Parathyroid adenoma (tissue), 2 donors: ENCODE results near the gene SYNDIG1.

ENCODE experiments used
- H2AFZ ChIP-seq: fragments of 300-600 bp; sonication (generic); one replicate; pipeline ENCODE4 v1.7.0; 2017; ENCODE audit warnings: antibody characterized with exemption, mild to moderate bottlenecking
- H3K27ac ChIP-seq: fragments of 300-600 bp; sonication (generic); one replicate; pipeline ENCODE4 v1.7.0; 2017
- H3K27me3 ChIP-seq: fragments of 300-600 bp; sonication (generic); one replicate; pipeline ENCODE4 v1.7.0; 2017; ENCODE audit warnings: low read length; ENCODE audit not compliant: control insufficient read depth, insufficient read depth
- H3K36me3 ChIP-seq: fragments of 300-600 bp; sonication (generic); one replicate; pipeline ENCODE4 v1.7.0; 2017; ENCODE audit warnings: low read length; ENCODE audit not compliant: control insufficient read depth, insufficient read depth
- H3K4me1 ChIP-seq: fragments of 300-600 bp; sonication (generic); one replicate; pipeline ENCODE4 v1.7.0; 2017; ENCODE audit warnings: control low read depth
- H3K4me2 ChIP-seq: fragments of 300-600 bp; sonication (generic); one replicate; pipeline ENCODE4 v1.7.0; 2017; ENCODE audit warnings: low read length
- H3K4me3 ChIP-seq: fragments of 300-600 bp; sonication (generic); one replicate; pipeline ENCODE4 v1.7.0; 2017; ENCODE audit warnings: low read depth, low read length
- H3K79me2 ChIP-seq: fragments of 300-600 bp; sonication (generic); one replicate; pipeline ENCODE4 v1.7.0; 2017; ENCODE audit warnings: control low read depth
- H3K9ac ChIP-seq: fragments of 300-600 bp; sonication (generic); one replicate; pipeline ENCODE4 v1.7.0; 2017; ENCODE audit warnings: mild to moderate bottlenecking
- H3K9me3 ChIP-seq: fragments of 300-600 bp; sonication (generic); one replicate; pipeline ENCODE4 v1.7.0; 2017; ENCODE audit warnings: low read length; ENCODE audit not compliant: control insufficient read depth
- TF ChIP-seq, protein P1 (sequence below): fragments of 300-600 bp; sonication (generic); IDR thresholded peaks from one replicate; pipeline ENCODE4 v1.7.0; 2017; ENCODE audit warnings: antibody characterized with exemption, mild to moderate bottlenecking
- donor health status: primary hyperparathyroidism.

The SYNDIG1 gene

DNA sequence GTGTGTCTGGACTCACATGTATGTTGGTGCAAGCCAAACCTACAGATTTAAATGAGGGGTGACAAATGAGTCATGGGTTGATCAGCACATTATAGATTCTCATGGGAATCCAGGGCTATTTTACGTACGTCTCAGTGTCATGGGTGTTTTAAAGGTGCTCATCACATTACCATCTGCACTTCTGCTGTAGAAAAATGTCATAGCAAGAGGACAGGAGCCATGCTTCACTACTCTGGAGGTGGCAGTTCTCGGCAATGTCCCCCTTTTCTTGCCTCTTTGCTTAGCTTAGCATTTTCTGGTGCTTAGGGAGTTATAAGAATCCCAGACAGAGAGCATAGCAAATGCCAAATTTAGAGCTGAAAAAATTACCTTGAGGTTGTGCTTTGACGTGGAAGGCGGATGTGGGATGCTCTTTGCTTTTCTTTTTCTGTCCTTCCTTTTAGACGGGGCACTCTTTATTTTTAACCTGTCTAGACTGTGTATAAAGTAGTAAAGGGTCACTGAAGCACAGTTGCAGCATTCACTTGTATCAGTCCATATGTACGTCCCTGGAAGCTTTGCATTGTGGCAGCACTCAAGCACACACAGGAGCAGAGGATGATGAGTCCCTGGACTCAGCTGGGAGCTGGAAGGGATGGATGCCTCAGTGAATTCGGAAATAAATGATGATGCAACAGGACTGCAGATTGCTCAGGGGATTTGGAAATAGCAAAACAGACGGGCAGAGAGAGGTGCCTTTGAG, 139.7 kb downstream of the SYNDIG1 start:
- Histone ChIP-seq H3K4me1 (no peaks in the 10 kb centered on the region), H3K79me2 (no peaks in the 10 kb centered on the region), H3K9ac (no peak overlapping the region), H3K36me3 (no peaks in the 10 kb centered on the region), H3K27me3 (no peaks in the 10 kb centered on the region), H3K27ac (no peak overlapping the region), H3K4me3 (no peak overlapping the region), H3K4me2 (no peak overlapping the region), H2AFZ (no peak overlapping the region), H3K9me3 (no peaks in the 10 kb centered on the region)
- TF ChIP-seq, protein P1, sequence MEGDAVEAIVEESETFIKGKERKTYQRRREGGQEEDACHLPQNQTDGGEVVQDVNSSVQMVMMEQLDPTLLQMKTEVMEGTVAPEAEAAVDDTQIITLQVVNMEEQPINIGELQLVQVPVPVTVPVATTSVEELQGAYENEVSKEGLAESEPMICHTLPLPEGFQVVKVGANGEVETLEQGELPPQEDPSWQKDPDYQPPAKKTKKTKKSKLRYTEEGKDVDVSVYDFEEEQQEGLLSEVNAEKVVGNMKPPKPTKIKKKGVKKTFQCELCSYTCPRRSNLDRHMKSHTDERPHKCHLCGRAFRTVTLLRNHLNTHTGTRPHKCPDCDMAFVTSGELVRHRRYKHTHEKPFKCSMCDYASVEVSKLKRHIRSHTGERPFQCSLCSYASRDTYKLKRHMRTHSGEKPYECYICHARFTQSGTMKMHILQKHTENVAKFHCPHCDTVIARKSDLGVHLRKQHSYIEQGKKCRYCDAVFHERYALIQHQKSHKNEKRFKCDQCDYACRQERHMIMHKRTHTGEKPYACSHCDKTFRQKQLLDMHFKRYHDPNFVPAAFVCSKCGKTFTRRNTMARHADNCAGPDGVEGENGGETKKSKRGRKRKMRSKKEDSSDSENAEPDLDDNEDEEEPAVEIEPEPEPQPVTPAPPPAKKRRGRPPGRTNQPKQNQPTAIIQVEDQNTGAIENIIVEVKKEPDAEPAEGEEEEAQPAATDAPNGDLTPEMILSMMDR, result no peak

DNA sequence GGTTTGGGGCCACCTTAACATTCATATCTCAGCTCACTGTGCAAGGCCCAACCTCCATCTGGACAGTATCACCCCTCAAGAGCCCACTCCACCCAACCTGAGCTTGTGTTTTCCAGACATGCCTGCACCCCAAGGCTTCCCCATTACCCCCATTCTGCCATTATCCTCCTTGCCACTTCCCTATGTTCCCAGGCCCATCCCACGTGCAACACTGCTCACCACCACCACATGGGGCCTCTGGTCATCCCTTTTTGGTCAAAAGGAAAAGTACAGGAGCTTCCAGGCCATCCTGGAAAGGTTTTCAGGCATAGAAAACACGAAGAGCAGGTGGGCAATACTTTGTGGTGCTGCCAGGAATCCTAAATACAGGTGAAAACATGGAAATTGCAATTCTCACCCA, 140.3 kb downstream of the SYNDIG1 start:
- Histone ChIP-seq H3K79me2 (no peaks in the 10 kb centered on the region), H3K4me1 (no peaks in the 10 kb centered on the region), H3K27ac (no peak overlapping the region), H3K4me2 (no peak overlapping the region), H3K4me3 (no peak overlapping the region), H3K9ac (no peak overlapping the region), H3K27me3 (no peaks in the 10 kb centered on the region), H3K9me3 (no peaks in the 10 kb centered on the region), H3K36me3 (no peaks in the 10 kb centered on the region), H2AFZ (no peak overlapping the region)
- TF ChIP-seq, protein P1, result no peak

DNA sequence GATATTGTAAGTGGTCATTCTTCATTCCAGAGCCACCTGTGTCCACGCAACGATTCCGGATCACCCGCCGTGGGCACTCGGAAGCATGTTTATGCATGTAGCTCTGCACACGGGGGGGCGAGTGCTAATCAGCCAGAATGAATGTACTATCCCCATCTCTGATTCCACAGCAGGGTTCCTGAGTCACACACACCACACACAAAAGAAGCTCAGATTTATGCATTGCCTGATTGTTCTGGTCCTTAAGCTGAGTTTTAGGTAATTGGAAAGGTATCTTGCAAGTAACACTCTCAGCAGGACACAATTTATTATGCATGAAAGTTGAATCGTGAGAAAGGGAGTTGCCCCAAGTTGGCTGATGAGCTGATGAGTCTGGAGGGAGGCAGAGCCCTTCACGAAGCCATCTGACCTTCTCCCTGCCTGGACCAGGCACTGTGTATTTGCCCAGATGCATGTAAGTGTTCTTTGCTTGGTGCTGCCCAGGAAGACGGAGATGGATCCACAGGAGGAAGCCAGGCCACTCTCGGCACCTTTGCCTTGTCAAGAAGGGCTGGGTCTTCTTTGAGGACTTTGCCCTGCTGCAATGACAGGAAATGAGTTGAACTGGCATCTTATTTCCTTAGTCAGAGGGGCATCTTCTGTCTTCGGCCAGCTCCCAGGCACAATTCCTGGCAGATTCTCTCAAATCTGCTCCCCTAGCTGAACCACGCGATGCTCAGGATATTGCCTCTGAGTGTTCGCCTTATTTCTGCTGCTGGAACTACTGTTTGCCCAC, 141.1 kb downstream of the SYNDIG1 start:
- Histone ChIP-seq H3K79me2 (no peaks in the 10 kb centered on the region), H3K4me1 (no peaks in the 10 kb centered on the region), H3K9ac (no peak overlapping the region), H3K27me3 (no peaks in the 10 kb centered on the region), H3K27ac (no peak overlapping the region), H3K4me3 (no peak overlapping the region), H3K4me2 (no peak overlapping the region), H2AFZ (no peak overlapping the region), H3K36me3 (no peaks in the 10 kb centered on the region), H3K9me3 (no peaks in the 10 kb centered on the region)
- TF ChIP-seq, protein P1, result no peak

DNA sequence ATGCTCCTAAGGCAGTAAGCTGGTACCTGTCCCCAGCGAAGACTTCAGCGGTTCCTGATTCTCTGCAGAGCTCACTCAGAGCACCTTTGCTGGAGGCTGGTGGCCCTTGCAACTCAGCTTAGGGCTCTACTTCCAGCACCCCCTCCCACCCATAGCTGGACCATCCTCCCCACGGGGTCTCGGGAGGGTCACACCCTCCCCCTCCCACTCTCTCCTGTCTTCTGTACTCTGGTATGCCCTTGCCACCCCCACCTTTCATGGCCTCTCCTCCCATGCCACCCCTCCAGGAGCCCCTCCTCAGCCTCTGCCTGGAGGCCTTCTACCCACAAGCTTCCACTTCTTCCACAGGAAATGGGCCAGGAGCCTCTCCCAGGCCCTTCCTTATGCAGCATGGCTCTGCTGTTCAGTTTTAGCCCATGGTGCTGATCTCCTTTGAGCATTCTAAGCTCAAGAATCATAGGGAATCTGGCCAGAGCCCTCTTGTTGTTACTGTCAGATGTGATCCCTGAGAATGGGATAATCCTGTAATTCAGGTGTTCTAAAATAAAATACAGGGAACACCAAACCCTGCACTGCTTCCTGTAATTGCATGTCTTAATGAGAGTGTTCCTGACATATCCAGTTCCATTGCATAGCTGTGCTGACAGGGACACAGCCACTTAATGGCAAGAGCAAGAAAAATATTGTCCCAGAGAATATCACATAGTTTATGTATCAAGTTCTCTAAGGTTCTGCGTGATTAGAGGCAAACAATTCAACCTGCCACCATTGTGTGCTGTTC, 142.1 kb downstream of the SYNDIG1 start:
- Histone ChIP-seq H3K36me3 (no peaks in the 10 kb centered on the region), H3K4me2 (no peak overlapping the region), H3K4me3 (no peak overlapping the region), H3K9me3 (no peaks in the 10 kb centered on the region), H3K79me2 (no peaks in the 10 kb centered on the region), H3K27me3 (no peaks in the 10 kb centered on the region), H3K9ac (no peak overlapping the region), H3K27ac (no peak overlapping the region), H3K4me1 (no peaks in the 10 kb centered on the region), H2AFZ (no peak overlapping the region)
- TF ChIP-seq, protein P1, result no peak
